ENCODE measurements around the gene EEF1AKMT1.
A peak's percentile ranks its signal among the peaks of the same experiment; 100 is the strongest.

The EEF1AKMT1 gene

GRCh38 chr13:20715330-20715712 lies 58.4 kb downstream of the EEF1AKMT1 start:
- H3K4me1 Mint-ChIP-seq = peaks cover 12% of the 10 kb centered on the region
- H3K4me3 Mint-ChIP-seq = no peak overlapping the region
- H3K27me3 Mint-ChIP-seq = peaks cover 3% of the 10 kb centered on the region
- no peaks in the 10 kb centered on the region for H3K9me3 Mint-ChIP-seq
- H3K27ac Mint-ChIP-seq = no peak overlapping the region
- no peaks in the 10 kb centered on the region for H3K36me3 Mint-ChIP-seq

DNA sequence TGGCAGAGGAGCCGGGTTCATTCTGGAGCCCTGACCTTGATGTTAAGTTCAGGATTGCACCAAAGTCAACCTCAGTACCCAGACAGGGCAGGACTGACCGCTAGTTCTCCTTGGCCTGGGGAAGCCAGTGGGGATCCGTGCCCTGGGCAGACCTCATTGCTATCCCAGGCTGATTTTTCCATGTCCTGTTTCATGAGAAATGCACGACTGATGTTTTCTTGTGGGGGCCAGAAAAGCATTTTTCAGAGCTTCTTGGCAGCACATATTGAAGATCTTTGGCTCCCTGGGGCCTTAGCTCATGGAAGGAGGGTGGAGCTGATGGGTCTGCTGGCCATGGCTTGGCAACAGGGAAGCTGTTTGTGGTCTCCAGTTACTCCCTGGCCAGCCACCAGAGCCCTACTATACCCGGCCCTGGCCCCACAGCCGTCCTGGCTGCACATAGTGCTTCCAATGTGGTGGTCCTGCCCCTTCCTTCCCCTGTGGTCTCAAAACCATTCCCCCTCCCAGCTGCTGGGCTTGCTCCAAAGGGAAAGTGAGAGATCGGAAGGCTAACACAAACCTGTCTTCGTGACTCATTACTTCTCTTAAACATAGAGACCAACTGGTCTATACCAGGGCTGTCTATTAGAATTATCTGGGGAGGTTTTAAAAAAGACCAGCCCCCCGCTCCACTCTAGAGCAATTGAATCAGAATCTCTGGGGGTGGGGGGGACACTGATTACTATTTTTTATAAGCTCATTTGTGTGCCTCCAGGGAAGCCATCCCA lies 59.0 kb downstream of the EEF1AKMT1 start:
- Mint-ChIP-seq H3K9me3 (no peaks in the 10 kb centered on the region), H3K27ac (no peak overlapping the region), H3K4me1 (peaks cover 12% of the 10 kb centered on the region), H3K4me3 (no peak overlapping the region), H3K36me3 (no peaks in the 10 kb centered on the region), H3K27me3 (peaks cover 3% of the 10 kb centered on the region)

DNA sequence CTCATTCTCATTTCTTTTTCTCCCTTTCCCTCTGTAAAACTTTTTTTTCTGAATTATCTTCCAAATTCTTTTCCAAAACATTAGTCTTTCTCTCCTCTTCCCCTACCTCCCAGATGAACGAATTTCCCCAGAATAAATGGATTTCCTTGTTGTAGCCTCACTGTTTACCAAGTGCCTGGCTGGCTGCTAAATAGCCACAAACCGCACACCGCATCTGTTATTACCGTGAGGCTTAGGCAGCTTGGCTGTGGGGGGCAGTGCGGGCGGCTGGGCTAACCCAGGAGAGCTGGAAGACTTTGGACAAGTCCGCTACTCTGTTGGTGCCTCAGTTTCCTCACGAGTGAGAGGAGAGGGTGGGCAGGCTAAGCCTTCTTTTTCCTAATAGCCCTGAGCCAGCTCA lies 59.6 kb downstream of the EEF1AKMT1 start:
- peaks cover 3% of the 10 kb centered on the region for H3K27me3 Mint-ChIP-seq
- no peak overlapping the region for H3K4me3 Mint-ChIP-seq
- peaks cover 12% of the 10 kb centered on the region for H3K4me1 Mint-ChIP-seq

DNA sequence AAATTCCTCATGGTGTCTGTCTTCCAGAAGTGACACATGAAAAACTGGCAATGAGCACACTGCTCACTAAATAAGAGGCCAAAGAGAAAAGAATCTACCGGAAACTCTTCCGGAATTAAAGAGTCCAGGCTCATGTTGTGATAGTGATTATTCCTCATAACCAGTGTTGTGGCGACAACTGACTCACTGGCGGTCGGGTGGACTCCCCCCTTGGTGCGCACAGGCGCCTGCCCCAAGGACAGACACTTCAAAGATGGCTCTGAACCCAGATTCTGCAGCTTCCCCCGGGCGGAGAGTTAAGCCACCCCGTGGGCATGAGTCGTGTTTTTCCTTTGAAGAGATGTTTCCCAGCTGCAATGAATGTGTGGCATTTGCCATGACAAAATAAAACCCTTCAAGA lies 60.0 kb downstream of the EEF1AKMT1 start:
- Mint-ChIP-seq H3K27ac (no peak overlapping the region), H3K27me3 (peaks cover 3% of the 10 kb centered on the region)

More for the DNA sequence above, 59.6 kb downstream of the EEF1AKMT1 start:
- H3K27ac Mint-ChIP-seq = no peak overlapping the region
- H3K9me3 Mint-ChIP-seq = no peaks in the 10 kb centered on the region
- no peaks in the 10 kb centered on the region for H3K36me3 Mint-ChIP-seq

DNA sequence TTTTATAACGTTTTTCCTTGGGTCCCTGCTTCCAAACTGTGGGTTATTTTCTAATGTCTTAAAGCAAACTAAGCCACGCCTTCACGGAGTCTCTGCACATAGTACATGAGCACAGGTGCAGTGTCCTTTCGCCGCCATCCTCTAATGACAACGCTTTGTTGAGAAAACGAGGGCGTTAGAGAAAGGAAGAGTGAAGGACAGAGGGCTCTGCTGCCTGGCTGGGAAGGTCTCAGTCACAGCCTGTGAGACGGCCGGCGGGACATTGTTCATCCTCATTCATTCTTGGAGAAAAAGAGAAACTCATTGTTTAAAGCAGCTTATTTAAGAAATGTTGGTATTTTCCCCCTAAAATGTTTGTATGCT lies 60.8 kb downstream of the EEF1AKMT1 start:
- Mint-ChIP-seq H3K27me3 (peaks cover 3% of the 10 kb centered on the region), H3K27ac (no peak overlapping the region), H3K36me3 (no peaks in the 10 kb centered on the region), H3K9me3 (no peaks in the 10 kb centered on the region), H3K4me1 (peaks cover 12% of the 10 kb centered on the region), H3K4me3 (no peak overlapping the region)

More for the DNA sequence above, 60.0 kb downstream of the EEF1AKMT1 start:
- peaks cover 12% of the 10 kb centered on the region for H3K4me1 Mint-ChIP-seq
- H3K4me3 Mint-ChIP-seq = no peak overlapping the region
- no peaks in the 10 kb centered on the region for H3K9me3 Mint-ChIP-seq
- H3K36me3 Mint-ChIP-seq = no peaks in the 10 kb centered on the region

GRCh38 chr13:20711301-20712044 lies 62.3 kb downstream of the EEF1AKMT1 start:
- no peaks in the 10 kb centered on the region for H3K9me3 Mint-ChIP-seq
- H3K27me3 Mint-ChIP-seq = peaks cover 3% of the 10 kb centered on the region
- H3K4me1 Mint-ChIP-seq = peaks cover 12% of the 10 kb centered on the region
- no peaks in the 10 kb centered on the region for H3K36me3 Mint-ChIP-seq
- H3K4me3 Mint-ChIP-seq = no peak overlapping the region
- no peak overlapping the region for H3K27ac Mint-ChIP-seq

DNA sequence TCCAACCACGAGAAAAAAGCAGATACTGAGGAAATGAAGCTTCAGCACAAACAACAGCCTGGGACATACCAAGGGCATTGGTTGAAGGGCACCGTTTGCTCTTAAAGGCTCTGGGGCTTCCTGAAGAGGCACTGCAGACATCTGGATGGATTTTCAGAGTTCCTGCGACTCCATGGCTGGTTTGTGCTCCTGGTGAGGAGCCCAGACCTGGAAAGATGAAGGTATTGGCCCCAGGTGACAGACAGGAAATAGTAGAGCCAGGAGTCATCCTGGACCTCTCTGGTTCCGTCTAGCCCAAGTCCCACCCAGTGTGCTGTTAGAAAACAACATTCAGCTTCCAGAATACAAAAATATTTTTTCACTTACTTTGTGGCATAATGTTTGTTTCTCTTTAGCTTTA lies 64.0 kb downstream of the EEF1AKMT1 start:
- H3K36me3 Mint-ChIP-seq = no peaks in the 10 kb centered on the region
- H3K27ac Mint-ChIP-seq = no peak overlapping the region
- peaks cover 3% of the 10 kb centered on the region for H3K27me3 Mint-ChIP-seq
- peaks cover 12% of the 10 kb centered on the region for H3K4me1 Mint-ChIP-seq
- no peaks in the 10 kb centered on the region for H3K9me3 Mint-ChIP-seq
- no peak overlapping the region for H3K4me3 Mint-ChIP-seq

DNA sequence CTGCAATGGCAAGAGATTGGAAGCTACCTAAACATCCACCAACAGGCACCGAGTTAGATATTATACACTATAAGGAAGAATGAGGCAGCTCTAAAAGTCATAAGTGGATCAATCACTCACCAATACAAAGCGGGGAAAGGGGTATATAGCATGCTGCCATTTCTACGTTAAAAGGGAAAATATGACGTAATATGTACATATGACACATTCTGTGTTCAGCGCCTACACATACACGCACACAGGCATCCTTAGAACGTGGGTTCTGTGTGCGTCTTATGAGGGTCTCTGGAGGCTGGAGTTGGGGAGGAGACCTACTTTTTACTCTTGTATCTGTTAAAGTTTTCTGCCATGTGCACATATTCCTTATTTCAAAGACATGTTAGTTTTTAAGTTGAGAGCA lies 64.4 kb downstream of the EEF1AKMT1 start:
- Mint-ChIP-seq H3K27ac (no peak overlapping the region), H3K27me3 (peaks cover 3% of the 10 kb centered on the region), H3K9me3 (no peaks in the 10 kb centered on the region), H3K4me3 (no peak overlapping the region), H3K4me1 (peaks cover 12% of the 10 kb centered on the region), H3K36me3 (no peaks in the 10 kb centered on the region)

DNA sequence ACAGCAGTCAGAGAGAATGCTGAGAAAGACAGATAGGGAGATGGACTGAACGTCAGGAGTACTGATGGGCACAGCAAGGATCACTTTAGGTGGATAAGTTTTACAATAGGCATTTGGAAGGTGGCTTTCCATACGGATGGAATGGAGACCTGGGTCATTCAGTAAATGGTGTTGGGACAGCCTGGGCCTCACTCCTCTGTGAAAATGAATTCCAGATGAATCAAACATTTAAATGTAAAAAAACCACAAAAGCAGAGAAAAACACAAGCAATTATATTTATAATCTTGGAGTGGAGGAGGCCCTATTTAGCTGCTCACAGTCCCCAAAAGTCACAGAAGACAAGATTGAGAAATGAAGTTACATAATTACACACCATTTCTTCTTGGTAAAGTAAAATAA lies 65.5 kb downstream of the EEF1AKMT1 start:
- Mint-ChIP-seq H3K9me3 (no peaks in the 10 kb centered on the region), H3K27me3 (peaks cover 2% of the 10 kb centered on the region), H3K27ac (no peak overlapping the region), H3K4me3 (no peak overlapping the region), H3K4me1 (peaks cover 9% of the 10 kb centered on the region), H3K36me3 (no peaks in the 10 kb centered on the region)

DNA sequence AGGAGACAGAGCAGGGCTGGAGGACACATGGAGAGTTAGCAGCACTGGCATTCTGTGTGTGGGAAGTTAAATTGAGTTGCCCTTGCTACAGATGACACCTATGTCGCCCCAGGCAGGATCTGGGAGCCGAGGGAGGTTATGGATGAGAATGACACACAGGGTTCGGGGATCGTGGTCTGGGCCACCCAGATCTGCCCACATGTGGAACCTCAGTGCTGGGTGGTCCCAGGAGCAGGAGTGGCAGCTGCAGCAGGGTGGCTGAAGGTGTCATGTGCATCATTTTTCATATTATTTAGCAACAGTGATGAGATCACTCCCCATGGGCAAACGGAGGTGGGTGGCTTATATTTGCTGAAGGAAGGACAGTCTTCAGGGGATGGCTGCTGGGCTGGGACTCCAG lies 67.1 kb downstream of the EEF1AKMT1 start:
- H3K36me3 Mint-ChIP-seq = no peaks in the 10 kb centered on the region
- H3K4me3 Mint-ChIP-seq = no peak overlapping the region
- no peak overlapping the region for H3K27ac Mint-ChIP-seq
- no peaks in the 10 kb centered on the region for H3K9me3 Mint-ChIP-seq
- H3K4me1 Mint-ChIP-seq = peaks cover 12% of the 10 kb centered on the region
- H3K27me3 Mint-ChIP-seq = no peaks in the 10 kb centered on the region

GRCh38 chr13:20704459-20705069 lies 69.2 kb downstream of the EEF1AKMT1 start:
- Mint-ChIP-seq H3K27ac (peak overlapping the region; percentile 57), H3K4me3 (peak overlapping the region; percentile 64), H3K4me1 (peaks cover 12% of the 10 kb centered on the region), H3K36me3 (no peaks in the 10 kb centered on the region), H3K9me3 (no peaks in the 10 kb centered on the region), H3K27me3 (peaks cover 9% of the 10 kb centered on the region)

DNA sequence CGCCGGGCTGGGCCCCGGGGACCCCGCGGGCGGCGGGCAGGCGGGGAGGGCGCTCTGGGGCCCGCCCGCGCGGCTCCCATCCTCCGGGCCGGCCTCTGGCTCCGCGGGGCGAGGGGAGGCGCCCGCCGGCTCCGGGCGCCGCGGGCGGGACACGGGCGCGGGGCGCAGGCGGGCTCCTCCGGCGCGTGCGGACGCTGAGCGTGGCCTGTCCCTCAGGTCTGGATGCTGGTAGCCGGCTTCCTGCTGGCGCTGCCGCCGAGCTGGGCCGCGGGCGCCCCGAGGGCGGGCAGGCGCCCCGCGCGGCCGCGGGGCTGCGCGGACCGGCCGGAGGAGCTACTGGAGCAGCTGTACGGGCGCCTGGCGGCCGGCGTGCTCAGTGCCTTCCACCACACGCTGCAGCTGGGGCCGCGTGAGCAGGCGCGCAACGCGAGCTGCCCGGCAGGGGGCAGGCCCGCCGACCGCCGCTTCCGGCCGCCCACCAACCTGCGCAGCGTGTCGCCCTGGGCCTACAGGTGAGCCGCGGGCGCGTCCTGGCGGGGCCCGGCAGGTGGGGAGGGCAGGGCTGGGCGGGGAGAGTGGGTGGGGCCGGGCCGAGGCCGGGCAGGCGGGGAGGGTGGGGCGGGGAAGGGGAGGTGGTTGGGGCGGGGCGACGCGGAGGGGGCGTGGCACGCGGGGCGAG lies 69.8 kb downstream of the EEF1AKMT1 start:
- Mint-ChIP-seq H3K27ac (no peak overlapping the region), H3K27me3 (peaks cover 13% of the 10 kb centered on the region), H3K4me3 (no peak overlapping the region), H3K4me1 (peaks cover 12% of the 10 kb centered on the region), H3K36me3 (no peaks in the 10 kb centered on the region), H3K9me3 (no peaks in the 10 kb centered on the region)

DNA sequence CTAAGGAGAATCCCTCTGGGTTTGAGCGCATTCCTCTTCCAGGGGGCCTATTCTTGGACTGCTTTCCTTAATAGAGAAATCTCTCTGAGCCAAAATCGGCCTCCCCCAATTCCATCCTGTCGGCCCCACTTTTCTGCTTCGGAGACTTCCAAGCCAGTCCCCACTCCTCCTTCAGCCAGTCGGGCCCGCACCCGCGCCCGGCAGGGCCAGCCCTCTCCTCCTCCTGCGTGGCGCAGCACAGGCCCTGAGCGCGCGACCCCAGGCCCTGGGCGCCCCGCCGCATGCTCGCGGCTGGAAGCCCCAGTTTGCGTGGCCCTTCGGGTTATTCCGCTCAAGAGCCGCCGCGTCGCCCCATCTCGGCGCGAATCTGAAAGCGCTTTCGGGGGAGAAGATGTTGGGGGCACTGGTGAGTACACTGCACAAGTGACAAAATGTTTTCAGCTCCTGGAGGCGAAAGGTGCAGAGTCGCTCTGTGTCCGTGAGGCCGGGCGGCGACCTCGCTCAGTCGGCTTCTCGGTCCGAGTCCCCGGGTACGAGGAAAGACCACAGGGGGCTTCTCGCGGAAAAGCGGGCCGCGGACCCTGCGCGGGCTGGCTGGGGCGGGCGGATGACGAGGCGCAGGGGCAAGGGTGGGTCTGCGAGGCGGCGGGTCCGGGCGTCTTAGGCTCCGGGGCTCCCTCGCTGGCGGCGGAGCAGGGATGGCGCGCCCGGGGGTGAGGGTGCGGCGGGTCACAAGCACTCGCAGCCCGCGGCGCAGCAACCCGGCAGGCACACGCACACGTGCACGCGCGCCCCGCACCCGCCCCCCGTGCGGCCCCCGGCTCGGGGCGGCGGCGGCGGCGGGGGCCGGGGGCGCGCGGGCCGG lies 70.6 kb downstream of the EEF1AKMT1 start, which contains the start of gene IL17D:
Gene IL17D, plus strand, starts transcription at position 785 of the 865 bp plus-strand sequence. CDS start 303 bp downstream, outside the sequence.
- H3K27me3 Mint-ChIP-seq = peaks cover 16% of the 10 kb centered on the region
- H3K36me3 Mint-ChIP-seq = no peaks in the 10 kb centered on the region
- peak within 1 kb of the TSS; percentile 92 for H3K4me3 Mint-ChIP-seq
- peaks cover 12% of the 10 kb centered on the region for H3K4me1 Mint-ChIP-seq
- H3K27ac Mint-ChIP-seq = peak within 1 kb of the TSS; percentile 73
- no peaks in the 10 kb centered on the region for H3K9me3 Mint-ChIP-seq

GRCh38 chr13:20702530-20702914 lies 71.2 kb downstream of the EEF1AKMT1 start:
- Mint-ChIP-seq H3K4me1 (peaks cover 12% of the 10 kb centered on the region), H3K27me3 (peaks cover 18% of the 10 kb centered on the region)

DNA sequence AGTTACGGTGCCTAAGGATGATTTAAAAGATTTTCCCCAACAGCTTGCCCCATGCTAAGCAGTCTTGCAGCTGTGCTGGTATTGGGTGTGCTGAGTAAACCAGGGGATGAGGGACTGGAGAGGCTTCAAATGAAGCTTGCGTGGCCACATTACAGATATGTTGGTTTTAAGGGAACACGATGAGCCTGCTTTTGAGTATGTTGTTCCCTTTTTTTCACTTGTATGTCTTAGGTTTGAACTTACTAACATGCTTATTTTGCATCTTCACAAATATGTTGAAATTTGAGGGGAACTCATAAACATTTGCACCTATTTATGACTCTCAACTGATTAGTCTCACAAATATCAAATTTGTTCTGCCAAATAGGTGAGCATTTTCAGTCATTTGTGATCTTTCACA lies 72.3 kb downstream of the EEF1AKMT1 start:
- Mint-ChIP-seq H3K36me3 (no peaks in the 10 kb centered on the region), H3K9me3 (no peaks in the 10 kb centered on the region), H3K27ac (no peak overlapping the region), H3K4me3 (no peak overlapping the region), H3K27me3 (peaks cover 22% of the 10 kb centered on the region), H3K4me1 (peaks cover 12% of the 10 kb centered on the region)

More at GRCh38 chr13:20702530-20702914, 71.2 kb downstream of the EEF1AKMT1 start:
- Mint-ChIP-seq H3K36me3 (no peaks in the 10 kb centered on the region), H3K9me3 (no peaks in the 10 kb centered on the region), H3K4me3 (peak overlapping the region; percentile 92), H3K27ac (no peak overlapping the region)

Data from activated naive CD4-positive, alpha-beta T cell treated with anti-CD3 and anti-CD28 coated beads, Interleukin-2, amount 50 U/mL, for 24 hours (primary cell).